GM12878 (cell line): ENCODE results near the gene GMDS. TPM values are rescaled to one million over a fixed set of nuclear protein-coding genes. Genes with fewer than 3 reads are reported as not detected.

Source experiments
- ATAC-seq: fragments of 200-7000 bp; cut with Tn5 transposase; 3 replicates; pipeline ENCODE4 v1.9.1; 2020; ENCODE audit warnings: mild to moderate bottlenecking, moderate library complexity
- BruUV-seq: library from RNA; stranded (reverse); fragments of 400-500 nt; replicated peaks from 2 replicates; lab custom pipeline; 2021; lab: Mats Ljungman, UMichigan
- CTCF ChIA-PET: fragments of 300-600 bp; sonication (Branson Sonifier 250); formaldehyde crosslinking; extraction: SDS; loops from one replicate; lab custom pipeline; 2021; ENCODE audit warnings: inconsistent platforms; lab: Yijun Ruan, JAX
- POLR2A ChIA-PET: fragments of 350-600 bp; formaldehyde crosslinking; extraction: SDS; loops from one replicate; lab custom pipeline; 2021; ENCODE audit warnings: inconsistent platforms; lab: Charles Lee
- RAD21 ChIA-PET: fragments of 300-600 bp; sonication (Branson Sonifier 250); formaldehyde crosslinking; loops from one replicate; lab custom pipeline; 2023; ENCODE audit warnings: antibody characterized with exemption; ENCODE audit not compliant: unreplicated experiment; lab: Charles Lee
- SMC1A ChIA-PET: fragments of 300-600 bp; sonication (Branson Sonifier 250); formaldehyde crosslinking; loops from one replicate; lab custom pipeline; 2023; ENCODE audit not compliant: unreplicated experiment, uncharacterized antibody; lab: Charles Lee
- DNase-seq: peaks from one replicate; pipeline ENCODE4 v3.0.0-alpha.2; 2011; ENCODE audit warnings: low read depth, low spot score
- FAIRE-seq: peaks from 3 replicates; lab custom pipeline; 2011; peaks lifted over from hg19 to GRCh38; lab: Jason Lieb, UNC
- H2AFZ ChIP-seq: 2 replicates; pipeline ENCODE4 v1.6.0; 2011; ENCODE audit warnings: low read depth, low read length, control low read depth; ENCODE audit not compliant: control insufficient read depth
- H3K27ac ChIP-seq: 2 replicates; pipeline ENCODE4 v1.5.1; 2011; ENCODE audit warnings: control low read depth; ENCODE audit not compliant: control insufficient read depth, insufficient read depth
- H3K27me3 ChIP-seq, 2 experiments: replicated peaks in 1 of 2; 2 replicates each; pipeline versions ENCODE4 v1.6.0 to v1.6.1; 2011; ENCODE audit warnings: low read length in 1 of 2; ENCODE audit not compliant: control insufficient read depth in 2 of 2, insufficient read depth in 2 of 2
- H3K36me3 ChIP-seq, 2 experiments: 2 replicates each; pipeline ENCODE4 v1.5.1; 2011; ENCODE audit warnings: low read length in 1 of 2; ENCODE audit not compliant: control insufficient read depth in 2 of 2, insufficient read depth in 2 of 2
- H3K4me1 ChIP-seq: 2 replicates; pipeline ENCODE4 v1.6.1; 2011; ENCODE audit warnings: mild to moderate bottlenecking, low read length, moderate library complexity, mixed read lengths; ENCODE audit not compliant: control insufficient read depth, insufficient read depth
- H3K4me2 ChIP-seq: 2 replicates; pipeline ENCODE4 v1.6.0; 2011; ENCODE audit warnings: control low read depth; ENCODE audit not compliant: control insufficient read depth, insufficient read depth
- H3K4me3 ChIP-seq: fragments of 200-600 bp; sonication (generic); 2 replicates; pipeline ENCODE4 v1.5.1; 2016
- H3K79me2 ChIP-seq: 2 replicates; pipeline ENCODE4 v1.6.0; 2011; ENCODE audit warnings: low read length; ENCODE audit not compliant: control insufficient read depth, insufficient read depth
- H3K9ac ChIP-seq: 2 replicates; pipeline ENCODE4 v1.8.0; 2011; ENCODE audit warnings: low read length, control low read depth, mixed read lengths; ENCODE audit not compliant: control insufficient read depth, insufficient read depth
- H3K9me3 ChIP-seq: replicated peaks from 3 replicates; pipeline ENCODE4 v1.5.1; 2011; ENCODE audit warnings: mild to moderate bottlenecking, low read length; ENCODE audit not compliant: control insufficient read depth, insufficient read depth
- H4K20me1 ChIP-seq: 2 replicates; pipeline ENCODE4 v1.6.0; 2011; ENCODE audit not compliant: control insufficient read depth, insufficient read depth
- BACH1 ChIP-seq: fragments of 450-650 bp; IDR thresholded peaks from 2 replicates; pipeline ENCODE4 v1.6.1; 2017; ENCODE audit warnings: mild to moderate bottlenecking, borderline replicate concordance
- BHLHE40 ChIP-seq, 2 experiments: fragments of 450-650 bp in 1 of 2; IDR thresholded peaks; 2 replicates each; pipeline ENCODE4 v1.6.1; 2011 to 2017; ENCODE audit warnings: low read depth in 2 of 2, borderline replicate concordance in 1 of 2, improper control_type of control experiment in 1 of 2, low read length in 1 of 2, mild to moderate bottlenecking in 1 of 2
- CEBPB ChIP-seq, 2 experiments: fragments of 150-350 bp in 1 of 2; IDR thresholded peaks; 2 replicates each; pipeline ENCODE4 v1.6.1; 2012 to 2014; ENCODE audit warnings: low read depth in 2 of 2, low read length in 2 of 2, borderline replicate concordance in 1 of 2, inconsistent platforms in 1 of 2
- EP300 ChIP-seq, 2 experiments: fragments of 150-350 bp in 1 of 2; IDR thresholded peaks; 2 replicates each; pipeline ENCODE4 v1.6.1; 2011 to 2012; ENCODE audit warnings: low read depth in 2 of 2, low read length in 2 of 2, borderline replicate concordance in 1 of 2, improper control_type of control experiment in 1 of 2, inconsistent platforms in 1 of 2; ENCODE audit not compliant: control insufficient read depth in 1 of 2
- MEF2A ChIP-seq: IDR thresholded peaks from 2 replicates; pipeline ENCODE4 v1.6.1; 2011; ENCODE audit warnings: low read depth, mild to moderate bottlenecking, low read length, moderate library complexity; ENCODE audit not compliant: insufficient read depth
- NRF1 ChIP-seq: conservative IDR thresholded peaks from 2 replicates; pipeline ENCODE4 v1.6.1; 2011; ENCODE audit warnings: mild to moderate bottlenecking, low read depth, low read length, improper control_type of control experiment
- SMAD5 ChIP-seq: IDR thresholded peaks from 2 replicates; pipeline ENCODE4 v1.6.1; 2016; ENCODE audit warnings: antibody characterized with exemption, low read depth
- TAF1 ChIP-seq: IDR thresholded peaks from 2 replicates; pipeline ENCODE4 v1.6.1; 2011; ENCODE audit warnings: mild to moderate bottlenecking, low read depth, low read length, borderline replicate concordance
- TCF7 ChIP-seq: IDR thresholded peaks from 2 replicates; pipeline ENCODE4 v1.6.1; 2014; ENCODE audit warnings: antibody characterized with exemption, borderline replicate concordance
- WGBS: methylation state at CpG from one replicate; pipeline ENCODE4 v1.1.6; 2016; ENCODE audit warnings: low lambda C conversion rate; ENCODE audit not compliant: insufficient replicate concordance, insufficient coverage; ENCODE audit errors: missing lambda C conversion rate; 5-methylcytosine and 5-hydroxymethylcytosine counted together
- in situ Hi-C: fragments of 300-500 bp; cut with MboI; formaldehyde crosslinking; loops from 9 replicates; pipeline ENCODE4 v1.14.3; 2018; ENCODE audit warnings: mixed read lengths
- intact Hi-C: fragments of 100-400 bp; cut with micrococcal nuclease; formaldehyde crosslinking; loops from one replicate; pipeline ENCODE4 v1.14.2; 2022; ENCODE audit not compliant: unreplicated experiment
- polyA plus RNA-seq, 11 experiments: library from polyadenylated mRNA; depleted of rRNA in 4 of 11; unstranded in 6 of 11; stranded (reverse) in 5 of 11; fragments of >200 nt; fragmentation: Nextera tagmentation in 4 of 11; fragmentation: Illumina TruSeq in 1 of 11; extraction: Ambion mirVana in 4 of 11; extraction: Trizol in 1 of 11; gene quantifications; 1 replicate in 1 of 11; 2 replicates in 10 of 11; pipeline versions ENCODE4 v1.2.1 to v1.2.3, GENCODE V29; 2011 to 2016; ENCODE audit warnings: inconsistent platforms in 2 of 11, missing spikeins in 2 of 11, low read depth in 1 of 11
- total RNA-seq, 4 experiments: library from RNA; depleted of rRNA in 3 of 4; stranded (reverse); fragments of >200 nt in 3 of 4; fragmentation: Illumina TruSeq in 1 of 4; extraction: Trizol in 1 of 4; gene quantifications; 2 replicates each; pipeline versions ENCODE4 v1.2.1 to v1.2.3, GENCODE V29; 2013 to 2021
- TF ChIP-seq, protein P1 (sequence below): fragments of 450-650 bp; IDR thresholded peaks from 2 replicates; pipeline ENCODE4 v1.6.1; 2018; ENCODE audit warnings: borderline replicate concordance, mild to moderate bottlenecking; ENCODE audit not compliant: partially characterized antibody
- TF ChIP-seq, protein P2 (sequence below): IDR thresholded peaks from 2 replicates; pipeline ENCODE4 v1.6.1; 2011; ENCODE audit warnings: low read depth, low read length, improper control_type of control experiment, borderline replicate concordance
- TF ChIP-seq, protein P3 (sequence below): IDR thresholded peaks from 2 replicates; pipeline ENCODE4 v1.6.1; 2012; ENCODE audit warnings: low read depth, low read length, improper control_type of control experiment

Gene GMDS
- total and polyA plus RNA-seq, 10 of the 15 experiments (the other 5 are each of a cell fraction or from before 2014, with no cell fraction given): 0.61 to 53.8 (median 29.3) TPM

DNA sequence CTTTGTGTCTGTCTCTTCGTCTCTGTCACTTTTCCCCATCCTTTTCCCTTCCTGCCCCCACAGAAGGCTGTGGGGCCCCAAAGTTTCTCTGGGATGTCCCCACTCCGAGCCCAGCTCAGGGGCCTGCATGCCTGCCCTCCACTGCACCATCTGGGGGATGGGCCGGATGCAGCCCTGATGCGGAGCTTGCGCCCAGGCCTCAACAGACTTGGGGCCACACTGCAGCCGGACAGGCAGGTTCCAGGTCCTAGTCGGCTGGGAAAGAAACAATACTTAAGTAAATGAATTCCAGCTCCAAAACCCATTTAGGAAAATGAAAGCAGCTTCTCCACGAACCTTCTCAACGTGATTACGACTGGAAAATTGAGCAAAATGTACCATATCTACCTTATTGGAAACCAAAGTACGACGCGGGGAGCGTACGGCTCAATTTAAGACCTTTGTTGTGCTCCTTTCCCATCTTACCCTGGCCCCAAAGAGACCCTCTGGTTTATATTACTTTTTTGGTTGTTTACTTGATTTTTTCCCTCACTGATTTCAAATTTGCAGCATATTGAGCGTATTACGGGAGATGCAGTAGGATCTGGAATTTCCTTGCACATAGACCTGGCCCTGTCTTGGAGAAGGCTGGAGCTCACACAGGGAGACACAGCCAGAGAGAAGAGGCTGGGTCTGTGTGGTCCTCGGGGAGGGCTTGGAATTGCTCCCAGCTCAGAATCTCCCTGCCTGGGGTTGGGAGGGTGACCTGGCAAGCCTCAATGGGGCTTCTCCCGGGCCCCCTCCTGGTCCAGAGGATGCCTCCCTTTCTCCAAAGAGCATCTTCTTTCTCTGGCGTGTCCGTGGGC is 627.7 kb downstream of the GMDS start:
- H3K4me1 ChIP-seq: no peaks in the 10 kb centered on the region
- WGBS: 83% methylated on average over 21 of the region's 21 CpGs

More for the DNA sequence above, 627.7 kb downstream of the GMDS start:
- Histone ChIP-seq H3K9ac (no peak overlapping the region), H2AFZ (no peak overlapping the region), H3K27ac (no peak overlapping the region), H3K4me2 (no peak overlapping the region), H3K36me3 (no peaks in the 10 kb centered on the region), H3K4me3 (no peak overlapping the region), H3K9me3 (no peaks in the 10 kb centered on the region; the same call in 2 of the 3 replicates), H4K20me1 (0 out of 2 replicates have a peak, but pooled peaks cover 3% of the 10 kb centered on the region), H3K79me2 (no peaks in the 10 kb centered on the region), H3K27me3 (peaks cover 0 to 3% of the 10 kb centered on the region in 2 experiments; a peak in 3 of 4 replicates)
- SMC1A ChIA-PET: interaction anchor here (1.1 kb wide), 1 partner anchor 9 kb away, joined by 3 read pairs; no protein-coding TSS in a partner anchor
- intact Hi-C loops: no loop called here
- FAIRE-seq (no peak), ATAC-seq (no peak), DNase-seq (no peak)
- no TSS peak for BruUV-seq
- POLR2A ChIA-PET: no interaction called here
- RAD21 ChIA-PET: no interaction called here
- CTCF ChIA-PET: interaction anchor here (1.2 to 1.4 kb wide), 2 partner anchors 9 to 21 kb away, joined by 3 to 5 read pairs; no protein-coding TSS in a partner anchor
- in situ Hi-C loops: no loop called here
- no peak for TF ChIP-seq MEF2A
- TF ChIP-seq, protein P1, sequence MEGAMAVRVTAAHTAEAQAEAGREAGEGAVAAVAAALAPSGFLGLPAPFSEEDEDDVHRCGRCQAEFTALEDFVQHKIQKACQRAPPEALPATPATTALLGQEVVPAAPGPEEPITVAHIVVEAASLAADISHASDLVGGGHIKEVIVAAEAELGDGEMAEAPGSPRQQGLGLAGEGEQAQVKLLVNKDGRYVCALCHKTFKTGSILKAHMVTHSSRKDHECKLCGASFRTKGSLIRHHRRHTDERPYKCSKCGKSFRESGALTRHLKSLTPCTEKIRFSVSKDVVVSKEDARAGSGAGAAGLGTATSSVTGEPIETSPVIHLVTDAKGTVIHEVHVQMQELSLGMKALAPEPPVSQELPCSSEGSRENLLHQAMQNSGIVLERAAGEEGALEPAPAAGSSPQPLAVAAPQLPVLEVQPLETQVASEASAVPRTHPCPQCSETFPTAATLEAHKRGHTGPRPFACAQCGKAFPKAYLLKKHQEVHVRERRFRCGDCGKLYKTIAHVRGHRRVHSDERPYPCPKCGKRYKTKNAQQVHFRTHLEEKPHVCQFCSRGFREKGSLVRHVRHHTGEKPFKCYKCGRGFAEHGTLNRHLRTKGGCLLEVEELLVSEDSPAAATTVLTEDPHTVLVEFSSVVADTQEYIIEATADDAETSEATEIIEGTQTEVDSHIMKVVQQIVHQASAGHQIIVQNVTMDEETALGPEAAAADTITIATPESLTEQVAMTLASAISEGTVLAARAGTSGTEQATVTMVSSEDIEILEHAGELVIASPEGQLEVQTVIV: no peak
- TF ChIP-seq TAF1: no peak
- TF ChIP-seq, protein P2, sequence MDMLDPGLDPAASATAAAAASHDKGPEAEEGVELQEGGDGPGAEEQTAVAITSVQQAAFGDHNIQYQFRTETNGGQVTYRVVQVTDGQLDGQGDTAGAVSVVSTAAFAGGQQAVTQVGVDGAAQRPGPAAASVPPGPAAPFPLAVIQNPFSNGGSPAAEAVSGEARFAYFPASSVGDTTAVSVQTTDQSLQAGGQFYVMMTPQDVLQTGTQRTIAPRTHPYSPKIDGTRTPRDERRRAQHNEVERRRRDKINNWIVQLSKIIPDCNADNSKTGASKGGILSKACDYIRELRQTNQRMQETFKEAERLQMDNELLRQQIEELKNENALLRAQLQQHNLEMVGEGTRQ: no peak
- no peak for TF ChIP-seq TCF7
- no peak for TF ChIP-seq BACH1
- no peak for TF ChIP-seq EP300 (IDR thresholded peaks at IDR 0.05; ENCODE audit: borderline replicate concordance in 1 of 2, control insufficient read depth in 1 of 2, low read depth in 2 of 2, low read length in 2 of 2)
- TF ChIP-seq CEBPB (IDR thresholded peaks at IDR 0.05; ENCODE audit: borderline replicate concordance in 1 of 2, low read depth in 2 of 2, low read length in 2 of 2): no peak
- TF ChIP-seq BHLHE40 (IDR thresholded peaks at IDR 0.05; ENCODE audit: borderline replicate concordance in 1 of 2, low read depth in 2 of 2, low read length in 1 of 2): no peak
- no peak for TF ChIP-seq NRF1
- TF ChIP-seq, protein P3, sequence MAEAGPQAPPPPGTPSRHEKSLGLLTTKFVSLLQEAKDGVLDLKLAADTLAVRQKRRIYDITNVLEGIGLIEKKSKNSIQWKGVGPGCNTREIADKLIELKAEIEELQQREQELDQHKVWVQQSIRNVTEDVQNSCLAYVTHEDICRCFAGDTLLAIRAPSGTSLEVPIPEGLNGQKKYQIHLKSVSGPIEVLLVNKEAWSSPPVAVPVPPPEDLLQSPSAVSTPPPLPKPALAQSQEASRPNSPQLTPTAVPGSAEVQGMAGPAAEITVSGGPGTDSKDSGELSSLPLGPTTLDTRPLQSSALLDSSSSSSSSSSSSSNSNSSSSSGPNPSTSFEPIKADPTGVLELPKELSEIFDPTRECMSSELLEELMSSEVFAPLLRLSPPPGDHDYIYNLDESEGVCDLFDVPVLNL: no peak
- no peak for TF ChIP-seq SMAD5
